Right atrium auricular region (tissue), 2 donors: ENCODE results near the gene TRDMT1. TPM values are rescaled to one million over a fixed set of nuclear protein-coding genes. Genes with fewer than 3 reads are reported as not detected.

Experiments used
- DNase-seq: peaks from one replicate; pipeline ENCODE4 v3.0.0-alpha.2; 2019; ENCODE audit warnings: low spot score
- H3K27ac ChIP-seq, 2 donors: fragments of 200-600 bp; sonication (generic); 1 replicate in 1 of 2; 2 replicates in 1 of 2; pipeline ENCODE4 v1.5.1; 2016 to 2019
- H3K27me3 ChIP-seq, 2 donors: fragments of 200-600 bp; sonication (generic); one replicate each; pipeline versions ENCODE4 v1.5.1 to v1.6.0; 2017 to 2019
- H3K36me3 ChIP-seq: fragments of 200-600 bp; sonication (generic); one replicate; pipeline ENCODE4 v1.5.1; 2016
- H3K4me1 ChIP-seq, 2 donors: fragments of 200-600 bp; sonication (generic); one replicate each; pipeline versions ENCODE4 v1.5.1 to v1.6.0; 2017 to 2019
- H3K4me3 ChIP-seq, 2 donors: fragments of 200-600 bp; sonication (generic); 1 replicate in 1 of 2; 2 replicates in 1 of 2; pipeline ENCODE4 v1.5.1; 2017 to 2019; ENCODE audit warnings: mild to moderate bottlenecking in 1 of 2, moderate library complexity in 1 of 2
- H3K9me3 ChIP-seq, 2 donors: fragments of 200-600 bp; sonication (generic); one replicate each; pipeline ENCODE4 v1.5.1; 2019
- CTCF ChIP-seq, 2 donors: fragments of 200-600 bp; sonication (generic); IDR thresholded peaks; one replicate each; pipeline ENCODE4 v1.5.1; 2019; ENCODE audit warnings: antibody characterized with exemption in 2 of 2
- total RNA-seq, 2 donors: library from RNA; depleted of rRNA; stranded (reverse); fragments of >200 nt; gene quantifications; one replicate each; pipeline ENCODE4 v1.1.0, GENCODE V29; 2016

The TRDMT1 gene
- total RNA-seq, 2 donors from 2014 or later: 3.8 to 5.0 TPM

- no peaks in the 10 kb centered on the region for H3K9me3 ChIP-seq
- DNase-seq: no peak
- peaks cover 0 to 16% of the 10 kb centered on the region in 2 donors for H3K4me1 ChIP-seq
- H3K27me3 ChIP-seq: no peaks in the 10 kb centered on the region
- H3K36me3 ChIP-seq: no peaks in the 10 kb centered on the region
- peak overlapping the region; percentile 63 to 83 for H3K27ac ChIP-seq
- no peak overlapping the region for H3K4me3 ChIP-seq
- TF ChIP-seq CTCF (IDR thresholded peaks at IDR 0.05): no peak
These were observed 15.5 kb upstream of the TRDMT1 start for GRCh38 chr10:17216901-17217395.

- TF ChIP-seq CTCF (IDR thresholded peaks at IDR 0.05): no peak
- DNase-seq: no peak
- Histone ChIP-seq H3K4me3 (no peak overlapping the region), H3K9me3 (no peaks in the 10 kb centered on the region), H3K27ac (peak overlapping the region; percentile 63 to 83), H3K36me3 (no peaks in the 10 kb centered on the region), H3K4me1 (peaks cover 0 to 16% of the 10 kb centered on the region in 2 donors), H3K27me3 (no peaks in the 10 kb centered on the region)
These were observed 14.9 kb upstream of the TRDMT1 start for GRCh38 chr10:17216217-17216900.

GRCh38 chr10:17215782-17216122 lies 14.3 kb upstream of the TRDMT1 start:
- H3K4me1 ChIP-seq: peaks cover 0 to 16% of the 10 kb centered on the region in 2 donors
- no peaks in the 10 kb centered on the region for H3K27me3 ChIP-seq
- H3K9me3 ChIP-seq: no peaks in the 10 kb centered on the region
- H3K4me3 ChIP-seq: no peak overlapping the region
- TF ChIP-seq CTCF (IDR thresholded peaks at IDR 0.05): no peak
- peak overlapping the region; percentile 63 to 83 for H3K27ac ChIP-seq
- DNase-seq: no peak
- H3K36me3 ChIP-seq: no peaks in the 10 kb centered on the region

- H3K4me1 ChIP-seq: peaks cover 0 to 16% of the 10 kb centered on the region in 2 donors
- DNase-seq: no peak
These were observed 13.7 kb upstream of the TRDMT1 start for GRCh38 chr10:17214971-17215781.

GRCh38 chr10:17214526-17214925 lies 13.1 kb upstream of the TRDMT1 start:
- Histone ChIP-seq H3K9me3 (no peaks in the 10 kb centered on the region), H3K4me3 (no peak overlapping the region), H3K27me3 (no peaks in the 10 kb centered on the region), H3K4me1 (peaks cover 0 to 16% of the 10 kb centered on the region in 2 donors), H3K27ac (peak overlapping the region; percentile 63 to 83), H3K36me3 (no peaks in the 10 kb centered on the region)
- TF ChIP-seq CTCF (IDR thresholded peaks at IDR 0.05): no peak
- DNase-seq: no peak

More at GRCh38 chr10:17214971-17215781, 13.7 kb upstream of the TRDMT1 start:
- peak overlapping the region; percentile 63 to 83 for H3K27ac ChIP-seq
- H3K36me3 ChIP-seq: no peaks in the 10 kb centered on the region
- H3K4me3 ChIP-seq: no peak overlapping the region
- no peak for TF ChIP-seq CTCF (IDR thresholded peaks at IDR 0.05)
- no peaks in the 10 kb centered on the region for H3K27me3 ChIP-seq
- no peaks in the 10 kb centered on the region for H3K9me3 ChIP-seq
